ENCODE data around the gene SLC15A5. TPM values are rescaled to one million over a fixed set of nuclear protein-coding genes. Genes with fewer than 3 reads are reported as not detected.
A peak's percentile ranks its signal among the peaks of the same experiment; 100 is the strongest.

Gene SLC15A5
- total RNA-seq, 1 donor from 2014 or later: not detected

GRCh38 chr12:16271062-16271461 lies 6.4 kb downstream of the SLC15A5 start:
- no peak overlapping the region for H3K27ac Mint-ChIP-seq
- Histone ChIP-seq H3K4me1 (peaks cover 19% of the 10 kb centered on the region), H3K9me3 (ENCODE audit: low read depth) (no peaks in the 10 kb centered on the region), H3K9ac (no peak overlapping the region), H2AFZ (replicated peaks) (no peak overlapping the region), H3K4me3 (no peak overlapping the region), H3K36me3 (no peaks in the 10 kb centered on the region), H3K79me2 (ENCODE audit: low read depth) (no peaks in the 10 kb centered on the region), H3F3A (ENCODE audit: low read depth) (no peaks in the 10 kb centered on the region), H3K4me2 (peak overlapping the region; percentile 55), H4K20me1 (ENCODE audit: low read depth) (no peaks in the 10 kb centered on the region), H3K27me3 (no peaks in the 10 kb centered on the region), H3K27ac (no peak overlapping the region)
- peaks cover 9% of the 10 kb centered on the region for H3K27me3 Mint-ChIP-seq (ENCODE audit: insufficient read depth, low read depth)
- TF ChIP-seq CTCF (IDR thresholded peaks at IDR 0.05): no peak
- no peak for TF ChIP-seq EZH2 (IDR thresholded peaks at IDR 0.05)
- TF ChIP-seq EZH2phosphoT487 (IDR thresholded peaks at IDR 0.05): no peak
- H3K9me3 Mint-ChIP-seq: no peaks in the 10 kb centered on the region
- H3K4me1 Mint-ChIP-seq: peaks cover 36% of the 10 kb centered on the region
- DNase-seq (ENCODE audit: low spot score): no peak
- H3K36me3 Mint-ChIP-seq: no peaks in the 10 kb centered on the region
- H3K4me3 Mint-ChIP-seq: peak overlapping the region; percentile 14

GRCh38 chr12:16269946-16270345 lies 7.5 kb downstream of the SLC15A5 start:
- Histone ChIP-seq H3K9me3 (ENCODE audit: low read depth) (no peaks in the 10 kb centered on the region), H2AFZ (replicated peaks) (no peak overlapping the region), H3K4me2 (no peak overlapping the region), H3K9ac (no peak overlapping the region), H3K4me1 (peaks cover 19% of the 10 kb centered on the region), H3K27ac (no peak overlapping the region), H3K27me3 (no peaks in the 10 kb centered on the region), H3K36me3 (no peaks in the 10 kb centered on the region), H3K79me2 (ENCODE audit: low read depth) (no peaks in the 10 kb centered on the region), H4K20me1 (ENCODE audit: low read depth) (no peaks in the 10 kb centered on the region), H3K4me3 (no peak overlapping the region), H3F3A (ENCODE audit: low read depth) (no peaks in the 10 kb centered on the region)
- peaks cover 9% of the 10 kb centered on the region for H3K27me3 Mint-ChIP-seq (ENCODE audit: insufficient read depth, low read depth)
- H3K4me3 Mint-ChIP-seq: no peak overlapping the region
- TF ChIP-seq EZH2 (IDR thresholded peaks at IDR 0.05) (no peak), EZH2phosphoT487 (IDR thresholded peaks at IDR 0.05) (no peak), CTCF (IDR thresholded peaks at IDR 0.05) (no peak)
- peaks cover 1% of the 10 kb centered on the region for H3K9me3 Mint-ChIP-seq
- DNase-seq (ENCODE audit: low spot score): no peak
- no peaks in the 10 kb centered on the region for H3K36me3 Mint-ChIP-seq
- H3K27ac Mint-ChIP-seq: no peak overlapping the region
- H3K4me1 Mint-ChIP-seq: peaks cover 36% of the 10 kb centered on the region

- H3K9ac ChIP-seq: no peak overlapping the region
- no peaks in the 10 kb centered on the region for H3K36me3 Mint-ChIP-seq
- no peaks in the 10 kb centered on the region for H3F3A ChIP-seq (ENCODE audit: low read depth)
- H3K27ac Mint-ChIP-seq: no peak overlapping the region
- H3K79me2 ChIP-seq (ENCODE audit: low read depth): no peaks in the 10 kb centered on the region
- DNase-seq (ENCODE audit: low spot score): no peak
- peaks cover 8% of the 10 kb centered on the region for H3K4me1 ChIP-seq
- H3K4me3 Mint-ChIP-seq: no peak overlapping the region
- no peaks in the 10 kb centered on the region for H3K9me3 ChIP-seq (ENCODE audit: low read depth)
- H3K4me2 ChIP-seq: no peak overlapping the region
- H3K27me3 ChIP-seq: no peaks in the 10 kb centered on the region
- H3K27me3 Mint-ChIP-seq (ENCODE audit: insufficient read depth, low read depth): peaks cover 11% of the 10 kb centered on the region
- H4K20me1 ChIP-seq (ENCODE audit: low read depth): no peaks in the 10 kb centered on the region
- TF ChIP-seq CTCF (IDR thresholded peaks at IDR 0.05) (no peak), EZH2 (IDR thresholded peaks at IDR 0.05) (no peak), EZH2phosphoT487 (IDR thresholded peaks at IDR 0.05) (no peak)
- peaks cover 16% of the 10 kb centered on the region for H3K9me3 Mint-ChIP-seq
- H3K4me3 ChIP-seq: no peak overlapping the region
- no peak overlapping the region for H2AFZ ChIP-seq (replicated peaks)
- H3K27ac ChIP-seq: no peak overlapping the region
- no peaks in the 10 kb centered on the region for H3K36me3 ChIP-seq
- peaks cover 19% of the 10 kb centered on the region for H3K4me1 Mint-ChIP-seq
Measured at GRCh38 chr12:16266085-16266484, 11.4 kb downstream of the SLC15A5 start.

All from neural progenitor cell (in vitro differentiated cells).